Measurements from ENCODE around the gene ZP2.

GRCh38 chr16:21186326-21186691 lies 25.1 kb downstream of the ZP2 start:
- TF ChIP-seq CTCF (conservative IDR thresholded peaks at IDR 0.05 in 1 of 2, IDR thresholded peaks at IDR 0.05 in 1 of 2; ENCODE audit: extremely low read depth in 1 of 2, insufficient read depth in 1 of 2, low read depth in 1 of 2, low read length in 2 of 2): no peak
- TF ChIP-seq EZH2 (IDR thresholded peaks at IDR 0.05; ENCODE audit: borderline replicate concordance, low read length): no peak

All from mammary epithelial cell (primary cell).